ENCODE data around the gene RIPK4. TPM values are rescaled to one million over a fixed set of nuclear protein-coding genes. Genes with fewer than 3 reads are reported as not detected.

Gene RIPK4
- total RNA-seq, 2 donors from 2014 or later = 8.4 to 16.2 TPM

GRCh38 chr21:41762753-41763152, 4.1 kb downstream of the RIPK4 start:
- Histone ChIP-seq H3K27me3 (ENCODE audit: control insufficient read depth, insufficient read depth, low read length, poor library complexity, severe bottlenecking) (peaks cover 84% of the 10 kb centered on the region), H3K9me3 (ENCODE audit: control insufficient read depth, low read length) (no peaks in the 10 kb centered on the region), H3K4me1 (ENCODE audit: control insufficient read depth, insufficient read depth, low read length) (peaks cover 19% of the 10 kb centered on the region), H3K9ac (ENCODE audit: extremely low read depth, low read length, poor library complexity, severe bottlenecking) (no peak overlapping the region), H3K27ac (ENCODE audit: low read depth, low read length) (no peak overlapping the region), H3K36me3 (ENCODE audit: control insufficient read depth, insufficient read depth, low read length) (no peaks in the 10 kb centered on the region), H3K4me3 (ENCODE audit: low read length) (peak overlapping the region; percentile 79)
- Mint-ChIP-seq H3K36me3 (ENCODE audit: low read depth) (peaks cover 2% of the 10 kb centered on the region), H3K9me3 (no peaks in the 10 kb centered on the region), H3K27me3 (ENCODE audit: insufficient read depth) (peaks cover 62% of the 10 kb centered on the region), H3K4me1 (peaks cover 64% of the 10 kb centered on the region), H3K4me3 (peak overlapping the region; percentile 54), H3K27ac (no peak overlapping the region)
- peak; percentile 50 for DNase-seq
- no peak for TF ChIP-seq CTCF (conservative IDR thresholded peaks at IDR 0.05)
- WGBS, 2 experiments (ENCODE audit: insufficient coverage in 1 of 2, insufficient read length in 1 of 2) = 15 to 23% methylated on average over 7 to 16 of the region's 16 CpGs

DNA sequence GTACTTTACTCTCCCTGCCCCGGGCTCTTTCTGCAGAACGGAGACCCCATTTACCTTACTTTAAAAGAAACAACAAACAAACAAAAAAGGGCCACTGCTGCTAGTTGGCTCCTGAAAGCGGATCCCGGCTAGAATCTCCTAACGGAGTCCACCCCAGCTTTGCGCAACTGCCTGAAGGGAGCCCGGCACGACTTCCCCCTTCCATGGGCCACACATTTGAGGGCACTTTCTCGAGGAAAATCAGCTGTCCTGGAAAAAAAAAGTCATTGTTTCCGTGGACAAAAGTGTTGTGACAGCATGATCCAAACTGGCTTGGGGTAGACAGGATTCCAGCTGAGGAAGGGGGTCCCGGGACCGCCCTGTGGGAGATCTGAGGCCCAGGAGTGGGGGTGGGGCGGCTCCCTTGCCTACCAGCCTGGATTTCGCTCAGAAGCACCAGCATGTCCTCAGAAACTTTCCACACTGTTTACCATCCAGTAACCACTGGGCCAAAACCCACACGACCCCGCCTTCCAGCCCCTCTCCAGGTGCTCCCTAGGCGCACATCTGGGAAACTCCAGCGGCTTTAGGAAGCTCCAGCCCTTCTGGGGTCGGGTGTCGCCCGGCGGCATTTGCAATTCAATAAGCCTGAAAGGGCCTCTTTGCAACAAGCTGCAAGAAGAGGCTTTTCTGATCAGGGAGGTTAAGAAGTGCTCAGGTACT, 4.8 kb downstream of the RIPK4 start:
- peaks cover 19% of the 10 kb centered on the region for H3K4me1 ChIP-seq (ENCODE audit: control insufficient read depth, insufficient read depth, low read length)

DNA sequence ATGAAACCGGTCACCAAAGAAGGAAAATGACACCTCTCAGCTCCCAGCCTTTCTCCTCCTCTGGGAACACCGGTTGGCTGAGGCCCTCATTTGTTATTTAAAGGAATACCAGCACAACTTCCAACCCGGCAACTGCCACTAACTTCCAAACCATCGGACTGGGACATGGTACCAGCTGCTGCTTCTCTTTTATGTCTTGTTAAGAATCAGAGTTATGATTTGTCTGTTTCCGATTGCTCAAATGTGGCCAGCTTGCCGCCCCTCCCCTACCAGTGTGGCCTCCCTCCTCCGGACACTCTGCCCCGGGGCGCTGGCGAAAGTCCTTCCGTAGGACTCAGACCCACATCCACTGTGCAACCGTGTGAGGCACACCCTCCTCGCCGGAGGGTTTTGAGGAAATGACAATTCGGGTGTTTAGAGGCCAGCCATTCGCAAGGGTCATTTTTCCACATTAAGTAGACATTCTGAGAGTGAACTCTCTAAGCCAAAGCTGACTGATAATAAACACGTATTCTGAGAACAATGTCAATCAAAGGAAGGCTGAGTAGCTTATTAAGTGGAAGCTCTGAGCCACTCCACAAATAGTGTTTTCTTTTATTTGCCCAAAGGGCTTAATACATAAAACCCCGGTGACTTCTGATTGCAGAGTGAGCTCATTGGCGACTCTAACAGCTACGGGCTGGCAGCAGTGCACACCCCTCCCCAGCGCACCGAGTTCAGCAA, 5.5 kb downstream of the RIPK4 start:
- Mint-ChIP-seq H3K4me1 (peaks cover 57% of the 10 kb centered on the region), H3K4me3 (peak overlapping the region; percentile 54), H3K36me3 (ENCODE audit: low read depth) (peaks cover 8% of the 10 kb centered on the region), H3K27ac (peak overlapping the region; percentile 55), H3K9me3 (no peaks in the 10 kb centered on the region), H3K27me3 (ENCODE audit: insufficient read depth) (peaks cover 54% of the 10 kb centered on the region)
- Histone ChIP-seq H3K27ac (ENCODE audit: low read depth, low read length) (no peak overlapping the region), H3K9me3 (ENCODE audit: control insufficient read depth, low read length) (no peaks in the 10 kb centered on the region), H3K4me3 (ENCODE audit: low read length) (peak overlapping the region; percentile 79), H3K9ac (ENCODE audit: extremely low read depth, low read length, poor library complexity, severe bottlenecking) (peak overlapping the region; percentile 31), H3K27me3 (ENCODE audit: control insufficient read depth, insufficient read depth, low read length, poor library complexity, severe bottlenecking) (peaks cover 70% of the 10 kb centered on the region), H3K4me1 (ENCODE audit: control insufficient read depth, insufficient read depth, low read length) (peaks cover 19% of the 10 kb centered on the region), H3K36me3 (ENCODE audit: control insufficient read depth, insufficient read depth, low read length) (peaks cover under 1% of the 10 kb centered on the region)
- TF ChIP-seq CTCF (conservative IDR thresholded peaks at IDR 0.05) = no peak
- whole genome bisulfite sequencing, 2 experiments (ENCODE audit: insufficient coverage in 1 of 2, insufficient read length in 1 of 2) = 12 to 15% methylated on average over 16 to 22 of the region's 22 CpGs
- DNase-seq = peak; percentile 69

More for the DNA sequence above, 4.8 kb downstream of the RIPK4 start:
- H3K9me3 ChIP-seq (ENCODE audit: control insufficient read depth, low read length) = no peaks in the 10 kb centered on the region
- no peak overlapping the region for H3K27ac ChIP-seq (ENCODE audit: low read depth, low read length)
- peak overlapping the region; percentile 55 for H3K27ac Mint-ChIP-seq
- DNase-seq = peak; percentile 91
- peak overlapping the region; percentile 31 for H3K9ac ChIP-seq (ENCODE audit: extremely low read depth, low read length, poor library complexity, severe bottlenecking)
- peaks cover 78% of the 10 kb centered on the region for H3K27me3 ChIP-seq (ENCODE audit: control insufficient read depth, insufficient read depth, low read length, poor library complexity, severe bottlenecking)
- H3K36me3 ChIP-seq (ENCODE audit: control insufficient read depth, insufficient read depth, low read length) = no peaks in the 10 kb centered on the region
- H3K27me3 Mint-ChIP-seq (ENCODE audit: insufficient read depth) = peaks cover 55% of the 10 kb centered on the region
- H3K36me3 Mint-ChIP-seq (ENCODE audit: low read depth) = peaks cover 2% of the 10 kb centered on the region
- TF ChIP-seq CTCF (conservative IDR thresholded peaks at IDR 0.05) = no peak
- peak overlapping the region; percentile 54 for H3K4me3 Mint-ChIP-seq
- H3K9me3 Mint-ChIP-seq = no peaks in the 10 kb centered on the region
- H3K4me3 ChIP-seq (ENCODE audit: low read length) = peak overlapping the region; percentile 79
- 4 to 7% methylated on average over 11 to 22 of the region's 22 CpGs for whole genome bisulfite sequencing, 2 experiments (ENCODE audit: insufficient coverage in 1 of 2, insufficient read length in 1 of 2)
- peaks cover 58% of the 10 kb centered on the region for H3K4me1 Mint-ChIP-seq

All from endodermal cell (in vitro differentiated cells).